CD4-positive, alpha-beta memory T cell (primary cell): Measurements from ENCODE around the gene MSRB1. TPM values are rescaled to one million over a fixed set of nuclear protein-coding genes. Genes with fewer than 3 reads are reported as not detected.
A peak's percentile ranks its signal among the peaks of the same experiment; 100 is the strongest.

ENCODE experiments used
- CTCF ChIA-PET: fragments of 350-600 bp; sonication (Branson Sonifier 250); formaldehyde crosslinking; loops from one replicate; lab custom pipeline; 2021; ENCODE audit warnings: inconsistent platforms; ENCODE audit not compliant: partially characterized antibody; lab: Charles Lee
- POLR2A ChIA-PET: fragments of 350-600 bp; sonication (Branson Sonifier 250); formaldehyde crosslinking; loops from one replicate; lab custom pipeline; 2021; ENCODE audit not compliant: partially characterized antibody; lab: Charles Lee
- DNase-seq, 5 donors: peaks; one replicate each; pipeline versions ENCODE4 v3.0.0 to v3.0.0-alpha.2; 2020 to 2022; ENCODE audit warnings: mixed read lengths in 1 of 5
- H3K27ac ChIP-seq: one replicate; pipeline ENCODE4 v1.7.0; 2013; ENCODE audit warnings: low read depth, low read length
- H3K27me3 ChIP-seq: 2 replicates; pipeline ENCODE4 v1.7.0; 2013; ENCODE audit warnings: mild to moderate bottlenecking, low read length, moderate library complexity; ENCODE audit not compliant: insufficient read depth
- H3K36me3 ChIP-seq: 2 replicates; pipeline ENCODE4 v1.7.0; 2013; ENCODE audit warnings: mild to moderate bottlenecking, low read length, moderate library complexity; ENCODE audit not compliant: insufficient read depth
- H3K4me1 ChIP-seq: 2 replicates; pipeline ENCODE4 v1.7.0; 2013; ENCODE audit warnings: mild to moderate bottlenecking, low read length, moderate library complexity; ENCODE audit not compliant: insufficient read depth
- H3K4me3 ChIP-seq, 2 donors: one replicate each; pipeline ENCODE4 v1.7.0; 2013; ENCODE audit warnings: low read length in 2 of 2, mild to moderate bottlenecking in 1 of 2
- H3K9me3 ChIP-seq, 2 donors: one replicate each; pipeline ENCODE4 v1.7.0; 2013; ENCODE audit warnings: low read length in 2 of 2, control low read depth in 1 of 2; ENCODE audit not compliant: control insufficient read depth in 1 of 2
- H3K27ac Mint-ChIP-seq, 7 donors: one replicate each; pipeline ENCODE4 v1.8.0; 2020 to 2021; ENCODE audit warnings: mixed read lengths in 7 of 7, mild to moderate bottlenecking in 6 of 7, inconsistent platforms in 3 of 7, moderate library complexity in 3 of 7
- H3K27me3 Mint-ChIP-seq, 2 donors: one replicate each; pipeline ENCODE4 v1.8.0; 2020 to 2021; ENCODE audit warnings: mixed read lengths in 2 of 2
- H3K36me3 Mint-ChIP-seq, 2 donors: one replicate each; pipeline ENCODE4 v1.8.0; 2020 to 2021; ENCODE audit warnings: mixed read lengths in 2 of 2, inconsistent platforms in 1 of 2, mild to moderate bottlenecking in 1 of 2
- H3K4me1 Mint-ChIP-seq, 4 donors: one replicate each; pipeline ENCODE4 v1.8.0; 2020 to 2021; ENCODE audit warnings: mixed read lengths in 4 of 4, mild to moderate bottlenecking in 1 of 4
- H3K4me3 Mint-ChIP-seq, 8 donors: one replicate each; pipeline ENCODE4 v1.8.0; 2020 to 2021; ENCODE audit warnings: mixed read lengths in 8 of 8, mild to moderate bottlenecking in 7 of 8, moderate library complexity in 6 of 8, inconsistent platforms in 3 of 8
- H3K9me3 Mint-ChIP-seq, 8 donors: one replicate each; pipeline ENCODE4 v1.8.0; 2020 to 2021; ENCODE audit warnings: mixed read lengths in 8 of 8, mild to moderate bottlenecking in 5 of 8, inconsistent platforms in 3 of 8, moderate library complexity in 1 of 8
- intact Hi-C: fragments of 100-400 bp; cut with micrococcal nuclease; formaldehyde crosslinking; loops from one replicate; pipeline ENCODE4 v1.15.1; 2023
- polyA plus RNA-seq, 2 donors: library from polyadenylated mRNA; unstranded; fragments of 300-500 nt; fragmentation: Illumina TruSeq; gene quantifications; one replicate each; pipeline ENCODE4 v1.2.3, GENCODE V29; 2021
- total RNA-seq, 2 experiments: library from RNA; stranded (reverse); gene quantifications; one replicate each; pipeline ENCODE4 v1.2.3, GENCODE V29; 2021

Gene MSRB1
- total and polyA plus RNA-seq, 4 experiments from 2014 or later = 9.3 to 30.5 (median 15.5) TPM

DNA sequence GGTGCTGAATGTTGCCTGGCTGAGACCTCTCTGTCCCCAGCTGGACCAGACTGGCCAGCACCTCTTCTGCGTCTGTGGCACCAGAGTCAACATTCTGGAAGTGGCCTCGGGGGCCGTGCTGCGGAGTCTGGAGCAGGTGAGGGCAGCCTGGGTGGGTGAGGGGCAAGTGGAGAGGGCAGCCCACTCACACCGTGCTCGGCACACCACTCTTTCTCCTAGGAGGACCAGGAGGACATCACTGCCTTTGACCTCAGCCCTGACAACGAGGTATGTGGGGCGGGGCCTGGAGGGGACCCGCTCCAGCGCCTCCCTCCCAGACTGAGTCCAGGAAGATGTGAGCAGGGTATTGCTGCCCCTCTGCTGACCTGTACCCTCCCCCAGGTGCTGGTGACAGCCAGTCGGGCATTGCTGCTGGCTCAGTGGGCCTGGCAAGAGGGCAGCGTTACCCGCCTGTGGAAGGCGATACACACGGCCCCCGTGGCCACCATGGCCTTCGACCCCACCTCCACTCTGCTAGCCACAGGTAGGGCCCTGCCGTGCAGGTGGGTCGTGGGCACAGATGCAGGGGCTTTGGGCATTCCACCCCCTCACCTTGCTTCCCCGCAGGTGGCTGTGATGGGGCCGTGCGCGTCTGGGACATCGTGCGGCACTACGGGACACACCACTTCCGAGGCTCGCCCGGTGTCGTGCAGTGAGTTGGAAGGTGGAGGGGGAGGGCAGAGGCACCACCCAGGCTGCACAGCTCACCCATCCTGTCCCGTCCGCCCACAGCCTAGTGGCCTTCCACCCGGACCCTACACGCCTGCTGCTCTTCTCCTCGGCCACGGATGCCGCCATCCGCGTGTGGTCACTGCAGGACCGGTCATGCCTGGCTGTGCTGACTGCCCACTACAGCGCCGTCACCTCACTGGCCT lies 31.4 kb upstream of the MSRB1 start:
- H3K9me3 ChIP-seq = no peaks in the 10 kb centered on the region
- DNase-seq = peak in 1 of 5 donors; percentile 36
- peaks cover 27% of the 10 kb centered on the region for H3K4me1 ChIP-seq
- Mint-ChIP-seq H3K36me3 (peaks cover 27 to 33% of the 10 kb centered on the region in 2 donors), H3K27ac (peak overlapping the region in 2 of 7 donors; percentile 35 to 76), H3K9me3 (peaks cover 0 to 3% (median 0%) of the 10 kb centered on the region in 8 donors), H3K27me3 (peaks cover 0 to 5% of the 10 kb centered on the region in 2 donors), H3K4me1 (peaks cover 8 to 22% (median 16%) of the 10 kb centered on the region in 4 donors), H3K4me3 (peak overlapping the region in 4 of 8 donors; percentile 12 to 31 (median 30))
- CTCF ChIA-PET = no interaction called here
- POLR2A ChIA-PET = interaction anchor here (1.0 to 4.7 kb wide), 4 partner anchors 9 to 31 kb away, joined by 3 to 40 read pairs (median 6); partner anchors contain the start of genes MSRB1 and RPS2
- intact Hi-C loops = loop anchor here (5.0 kb wide), 2 partner anchors 233 to 1337 kb away; partner anchors contain the start of genes METTL26 and MLST8
- H3K36me3 ChIP-seq = peaks cover 32% of the 10 kb centered on the region
- H3K4me3 ChIP-seq = no peak overlapping the region
- no peaks in the 10 kb centered on the region for H3K27me3 ChIP-seq
- H3K27ac ChIP-seq = no peak overlapping the region

DNA sequence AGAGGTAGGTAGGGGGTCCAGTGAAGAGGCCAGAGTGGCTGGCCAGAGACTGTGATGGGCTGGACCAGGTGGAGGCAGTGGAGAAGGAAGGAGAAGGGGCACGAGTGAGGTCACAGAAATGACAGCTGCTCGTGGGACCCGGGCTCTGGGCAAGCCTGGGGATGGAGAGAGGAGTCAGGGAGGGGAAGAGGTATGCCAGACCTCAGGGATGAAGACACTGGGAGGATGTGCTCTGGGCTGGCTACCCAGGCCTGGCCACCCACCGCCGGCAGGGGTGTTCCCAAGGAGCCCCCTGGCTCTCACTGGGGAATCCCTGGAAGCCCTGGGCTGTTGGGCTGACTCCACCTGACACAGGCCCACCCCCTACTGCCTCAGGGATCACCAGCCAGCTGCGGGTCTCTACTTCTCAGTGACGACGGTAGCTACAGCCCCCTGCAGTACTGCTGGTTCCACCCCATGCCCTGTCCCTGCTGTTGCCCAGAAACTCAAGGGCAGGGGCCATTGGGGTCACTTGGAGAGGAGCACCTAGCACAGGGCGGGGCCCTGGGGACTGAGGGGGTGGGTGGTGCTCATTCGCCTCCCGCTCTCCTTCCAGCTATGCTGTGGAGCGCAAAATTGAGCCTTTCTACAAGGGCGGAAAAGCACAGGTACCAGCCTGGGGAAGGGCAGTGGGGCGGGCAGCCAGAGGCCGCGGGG lies 30.6 kb upstream of the MSRB1 start:
- H3K4me3 ChIP-seq = no peak overlapping the region

DNA sequence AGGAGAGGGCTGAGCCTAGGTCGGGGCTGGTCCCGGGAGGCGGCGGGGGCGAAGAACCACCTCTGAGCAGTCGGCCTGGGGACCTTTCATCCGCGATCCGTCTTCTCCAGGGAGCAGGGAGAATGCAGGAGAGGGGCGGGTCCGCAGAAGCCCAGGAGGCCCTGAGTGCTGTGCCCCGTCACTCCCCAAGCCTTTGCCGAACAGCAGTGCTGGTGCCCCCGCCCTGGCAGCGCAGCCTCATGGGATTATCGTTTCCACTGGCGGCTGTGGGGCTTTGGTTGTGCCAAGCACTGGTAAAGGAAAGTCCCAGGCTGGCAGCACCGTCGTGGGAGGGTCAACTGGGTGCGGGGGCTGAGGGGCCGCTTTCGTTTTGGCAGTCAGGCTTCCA lies 29.5 kb upstream of the MSRB1 start:
- Histone ChIP-seq H3K27ac (peak overlapping the region; percentile 70), H3K4me3 (peak overlapping the region; percentile 29 to 73), H3K4me1 (peaks cover 27% of the 10 kb centered on the region), H3K9me3 (no peaks in the 10 kb centered on the region), H3K36me3 (peaks cover 30% of the 10 kb centered on the region), H3K27me3 (no peaks in the 10 kb centered on the region)
- Mint-ChIP-seq H3K27me3 (peaks cover 0 to 5% of the 10 kb centered on the region in 2 donors), H3K9me3 (peaks cover 0 to 3% (median 0%) of the 10 kb centered on the region in 8 donors), H3K36me3 (peaks cover 21 to 33% of the 10 kb centered on the region in 2 donors), H3K4me1 (peaks cover 8 to 22% (median 16%) of the 10 kb centered on the region in 4 donors), H3K4me3 (peak overlapping the region; percentile 94 to 99 (median 96)), H3K27ac (peak overlapping the region in 5 of 7 donors; percentile 12 to 99 (median 89))
- ChIA-PET POLR2A (interaction anchor here (0.8 to 3.8 kb wide), 17 partner anchors 9 to 242 kb away, joined by 4 to 84 read pairs (median 7); partner anchors contain the start of genes FAHD1, GFER, HAGH and MSRB1), CTCF (interaction anchor here (1.3 to 2.6 kb wide), 2 partner anchors 9 to 12 kb away, joined by 5 to 18 read pairs; partner anchors contain the start of genes NDUFB10 and NOXO1)
- DNase-seq = peak in 1 of 5 donors; percentile 61
- intact Hi-C loops = loop anchor here (1.0 to 5.0 kb wide), 4 partner anchors 8 to 1335 kb away; partner anchors contain the start of genes METTL26, MLST8 and RPS2

More for the DNA sequence above, 30.6 kb upstream of the MSRB1 start:
- H3K27me3 ChIP-seq = no peaks in the 10 kb centered on the region
- intact Hi-C loops = loop anchor here (2.0 to 5.0 kb wide), 3 partner anchors 17 to 1336 kb away; partner anchors contain the start of genes METTL26 and MLST8
- Mint-ChIP-seq H3K4me1 (peaks cover 8 to 22% (median 16%) of the 10 kb centered on the region in 4 donors), H3K4me3 (peak overlapping the region in 2 of 8 donors; percentile 12 to 13), H3K27ac (peak overlapping the region in 1 of 7 donors; percentile 76), H3K9me3 (peaks cover 0 to 3% (median 0%) of the 10 kb centered on the region in 8 donors), H3K27me3 (peaks cover 0 to 5% of the 10 kb centered on the region in 2 donors), H3K36me3 (peaks cover 27 to 33% of the 10 kb centered on the region in 2 donors)
- no peaks in the 10 kb centered on the region for H3K9me3 ChIP-seq
- DNase-seq = peak in 1 of 5 donors; percentile 37
- peaks cover 32% of the 10 kb centered on the region for H3K36me3 ChIP-seq
- no peak overlapping the region for H3K27ac ChIP-seq
- ChIA-PET POLR2A (interaction anchor here (1.3 to 1.5 kb wide), 2 partner anchors 9 to 30 kb away, joined by 4 to 8 read pairs; partner anchors contain the start of genes MSRB1 and RPS2), CTCF (no interaction called here)
- H3K4me1 ChIP-seq = peaks cover 27% of the 10 kb centered on the region

DNA sequence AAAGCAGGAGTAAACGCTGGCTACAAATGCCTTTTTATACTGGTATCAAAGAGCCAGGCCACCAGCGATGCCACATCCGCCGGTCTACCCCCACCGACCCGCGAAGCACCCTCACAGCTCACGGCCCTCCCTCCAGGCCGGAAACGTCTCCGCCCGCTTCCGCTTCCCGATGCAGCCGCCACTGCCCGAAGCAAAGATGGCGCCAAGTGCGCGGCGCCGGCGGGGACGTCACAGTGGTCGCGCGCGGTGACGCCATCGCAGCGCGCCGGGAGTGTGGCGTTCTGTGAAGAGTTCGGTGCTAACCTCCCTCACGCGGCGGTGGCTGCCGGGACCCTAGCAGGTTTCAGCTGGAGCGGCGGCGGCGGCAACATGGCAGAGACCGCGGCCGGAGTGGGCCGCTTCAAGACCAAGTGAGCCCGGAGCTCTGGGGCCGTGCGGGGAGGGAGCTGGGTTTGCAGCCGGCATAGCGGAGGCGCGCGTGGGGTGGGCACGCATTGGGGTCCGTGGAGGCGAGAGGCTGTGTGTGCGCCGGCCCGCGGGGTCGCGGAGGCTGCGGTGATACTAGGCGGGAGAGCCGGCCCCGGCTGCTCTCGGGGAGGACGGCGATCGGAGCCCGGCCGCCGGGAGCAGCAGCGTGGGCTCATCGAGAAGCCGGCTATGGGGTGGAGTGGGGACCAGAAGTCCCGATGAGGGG lies 28.9 kb upstream of the MSRB1 start, which contains the start of gene TBL3:
TSS of gene TBL3 (plus strand) at position 258 of the 694 bp plus-strand sequence. CDS start at position 370, 112 bp downstream.
- Mint-ChIP-seq H3K27ac (peak within 1 kb of the TSS; percentile 89 to 99 (median 97)), H3K36me3 (peaks cover 19 to 33% of the 10 kb centered on the region in 2 donors), H3K9me3 (peaks cover 0 to 3% (median 0%) of the 10 kb centered on the region in 8 donors), H3K27me3 (peaks cover 0 to 5% of the 10 kb centered on the region in 2 donors), H3K4me1 (peaks cover 8 to 22% (median 16%) of the 10 kb centered on the region in 4 donors), H3K4me3 (peak within 1 kb of the TSS; percentile 94 to 99 (median 96))
- Histone ChIP-seq H3K27ac (peak within 1 kb of the TSS; percentile 70), H3K4me3 (peak within 1 kb of the TSS; percentile 55 to 73), H3K36me3 (peaks cover 27% of the 10 kb centered on the region), H3K27me3 (no peaks in the 10 kb centered on the region), H3K9me3 (no peaks in the 10 kb centered on the region), H3K4me1 (peaks cover 27% of the 10 kb centered on the region)
- ChIA-PET CTCF (interaction anchor here (1.3 to 2.6 kb wide), 3 partner anchors 10 to 169 kb away, joined by 5 to 18 read pairs (median 5); partner anchors contain the start of genes NDUFB10 and NOXO1), POLR2A (interaction anchor here (0.6 to 3.8 kb wide), 24 partner anchors 9 to 572 kb away, joined by 3 to 84 read pairs (median 6); partner anchors contain the start of genes FAHD1, GFER, HAGH and MSRB1)
- intact Hi-C loops = loop anchor here (1.0 to 5.0 kb wide), 6 partner anchors 8 to 1335 kb away; partner anchors contain the start of genes METTL26, MLST8, NDUFB10 and RNPS1
- DNase-seq = peak; percentile 97 to 98 (median 97)

DNA sequence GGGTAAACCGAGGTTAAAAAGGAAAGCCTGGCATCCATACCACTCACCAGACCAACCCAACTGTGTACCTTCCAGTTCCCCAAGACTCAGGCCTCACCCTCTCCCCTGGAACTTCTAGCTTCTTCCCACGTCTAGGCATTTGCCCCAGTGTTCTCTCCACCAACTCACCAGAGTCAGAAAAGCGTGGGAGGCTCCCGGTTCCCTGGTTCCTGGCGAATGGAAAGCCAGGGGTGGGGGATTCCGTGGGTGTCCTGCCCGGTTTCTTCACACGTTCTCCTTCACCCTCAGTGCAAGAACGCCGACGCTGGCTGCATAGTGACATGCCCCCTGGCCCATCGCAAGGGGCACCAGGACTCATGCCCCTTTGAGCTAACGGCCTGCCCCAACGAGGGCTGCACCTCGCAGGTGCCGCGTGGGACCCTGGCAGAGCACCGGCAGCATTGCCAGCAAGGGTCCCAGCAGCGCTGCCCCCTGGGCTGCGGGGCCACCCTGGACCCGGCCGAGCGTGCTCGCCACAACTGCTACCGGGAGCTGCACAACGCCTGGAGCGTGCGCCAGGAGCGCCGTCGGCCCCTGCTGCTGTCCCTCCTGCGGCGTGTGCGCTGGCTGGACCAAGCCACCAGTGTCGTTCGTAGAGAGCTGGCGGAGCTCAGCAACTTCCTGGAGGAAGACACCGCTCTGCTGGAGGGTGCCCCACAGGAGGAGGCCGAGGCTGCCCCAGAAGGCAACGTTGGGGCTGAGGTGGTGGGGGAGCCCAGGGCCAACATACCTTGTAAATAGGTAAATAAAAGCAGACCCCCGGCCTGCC lies 25.4 kb upstream of the MSRB1 start:
- H3K4me3 ChIP-seq = no peak overlapping the region
- DNase-seq = peak in 1 of 5 donors; percentile 16
- H3K27ac ChIP-seq = no peak overlapping the region
- peaks cover 8 to 34% of the 10 kb centered on the region in 2 donors for H3K36me3 Mint-ChIP-seq
- intact Hi-C loops = no loop called here
- peaks cover 4% of the 10 kb centered on the region for H3K36me3 ChIP-seq
- H3K27me3 Mint-ChIP-seq = peaks cover 0 to 2% of the 10 kb centered on the region in 2 donors
- CTCF ChIA-PET = no interaction called here
- no peaks in the 10 kb centered on the region for H3K9me3 ChIP-seq
- no peaks in the 10 kb centered on the region for H3K27me3 ChIP-seq
- POLR2A ChIA-PET = interaction anchor here (3.8 to 9.4 kb wide), 2 partner anchors 8 to 186 kb away, joined by 75 to 84 read pairs; partner anchors contain the start of genes NDUFB10 and TRAF7
- peaks cover 0 to 7% (median 0%) of the 10 kb centered on the region in 8 donors for H3K9me3 Mint-ChIP-seq
- H3K4me1 Mint-ChIP-seq = peaks cover 20 to 48% (median 30%) of the 10 kb centered on the region in 4 donors
- peak overlapping the region in 4 of 7 donors; percentile 22 to 76 (median 24) for H3K27ac Mint-ChIP-seq
- H3K4me1 ChIP-seq = peaks cover 41% of the 10 kb centered on the region
- no peak overlapping the region for H3K4me3 Mint-ChIP-seq
